Dendritic cell treated with granulocyte-macrophage colony-stimulating factor and Interleukin-4, amounts not matched to agents 40 ng/mL and 50 ng/mL, for 4 days (primary cell): Measurements from ENCODE around the gene PLEKHG2.
A peak's percentile ranks its signal among the peaks of the same experiment; 100 is the strongest.

Experiments used
- H3K27ac Mint-ChIP-seq: one replicate; pipeline ENCODE4 v1.8.0; 2022; ENCODE audit warnings: mild to moderate bottlenecking, mixed read lengths
- H3K27me3 Mint-ChIP-seq: one replicate; pipeline ENCODE4 v1.8.0; 2022; ENCODE audit warnings: mild to moderate bottlenecking, mixed read lengths
- H3K36me3 Mint-ChIP-seq: one replicate; pipeline ENCODE4 v1.8.0; 2022; ENCODE audit warnings: low read depth, mixed read lengths
- H3K4me1 Mint-ChIP-seq: one replicate; pipeline ENCODE4 v1.8.0; 2022; ENCODE audit warnings: low read depth, mixed read lengths
- H3K4me3 Mint-ChIP-seq: one replicate; pipeline ENCODE4 v1.8.0; 2022; ENCODE audit warnings: mild to moderate bottlenecking, moderate library complexity, mixed read lengths
- H3K9me3 Mint-ChIP-seq: one replicate; pipeline ENCODE4 v1.8.0; 2022; ENCODE audit warnings: mixed read lengths
- intact Hi-C: fragments of 100-400 bp; cut with micrococcal nuclease; formaldehyde crosslinking; loops from one replicate; pipeline ENCODE4 v1.15.0; 2022

PLEKHG2 gene

DNA sequence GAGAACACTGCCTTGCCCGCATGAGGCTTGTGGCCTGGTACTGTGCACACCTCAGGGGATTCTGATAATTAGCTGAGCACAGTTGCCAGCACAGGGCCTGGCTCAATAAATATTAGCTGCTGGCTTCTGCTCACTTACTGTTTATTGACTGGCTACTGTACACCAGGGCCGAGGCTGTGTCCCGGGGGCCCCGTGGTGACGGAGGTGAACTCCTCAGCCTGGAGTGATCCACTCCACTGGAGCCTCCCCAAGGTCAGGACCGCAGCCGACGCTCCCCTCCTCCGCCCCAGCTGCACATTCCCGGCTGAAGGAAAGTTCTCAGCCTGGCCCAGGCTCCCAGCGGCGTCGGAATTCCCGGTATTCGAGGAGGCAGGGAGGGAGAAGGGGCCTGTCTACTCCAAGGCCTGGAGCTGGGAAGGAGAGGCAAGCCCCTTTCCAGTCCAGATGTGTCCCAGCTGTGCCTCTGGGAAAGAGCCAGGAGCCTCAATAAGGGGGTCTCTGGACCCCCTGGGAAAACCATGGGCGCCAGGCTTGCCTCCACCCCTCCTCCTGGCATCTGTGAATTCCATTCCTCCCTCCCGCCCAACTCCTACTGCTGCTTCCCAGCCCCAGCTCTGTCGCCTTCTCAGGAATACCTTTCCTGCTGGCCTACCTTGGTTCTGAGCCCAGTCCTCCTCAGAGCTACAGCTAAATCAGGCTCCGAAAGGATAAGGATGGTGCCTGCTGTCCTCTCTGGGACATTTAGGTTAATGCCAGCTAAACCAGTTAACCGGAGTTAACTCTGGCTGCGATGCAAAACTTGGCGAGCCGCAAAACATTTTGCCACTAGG, 16.0 kb downstream of the PLEKHG2 start:
- intact Hi-C loops, result no loop called here
- no peak overlapping the region for H3K4me3 Mint-ChIP-seq
- H3K36me3 Mint-ChIP-seq, result peaks cover 27% of the 10 kb centered on the region
- H3K4me1 Mint-ChIP-seq, result peaks cover 16% of the 10 kb centered on the region
- no peaks in the 10 kb centered on the region for H3K9me3 Mint-ChIP-seq
- peak overlapping the region; percentile 91 for H3K27ac Mint-ChIP-seq
- H3K27me3 Mint-ChIP-seq, result no peaks in the 10 kb centered on the region

DNA sequence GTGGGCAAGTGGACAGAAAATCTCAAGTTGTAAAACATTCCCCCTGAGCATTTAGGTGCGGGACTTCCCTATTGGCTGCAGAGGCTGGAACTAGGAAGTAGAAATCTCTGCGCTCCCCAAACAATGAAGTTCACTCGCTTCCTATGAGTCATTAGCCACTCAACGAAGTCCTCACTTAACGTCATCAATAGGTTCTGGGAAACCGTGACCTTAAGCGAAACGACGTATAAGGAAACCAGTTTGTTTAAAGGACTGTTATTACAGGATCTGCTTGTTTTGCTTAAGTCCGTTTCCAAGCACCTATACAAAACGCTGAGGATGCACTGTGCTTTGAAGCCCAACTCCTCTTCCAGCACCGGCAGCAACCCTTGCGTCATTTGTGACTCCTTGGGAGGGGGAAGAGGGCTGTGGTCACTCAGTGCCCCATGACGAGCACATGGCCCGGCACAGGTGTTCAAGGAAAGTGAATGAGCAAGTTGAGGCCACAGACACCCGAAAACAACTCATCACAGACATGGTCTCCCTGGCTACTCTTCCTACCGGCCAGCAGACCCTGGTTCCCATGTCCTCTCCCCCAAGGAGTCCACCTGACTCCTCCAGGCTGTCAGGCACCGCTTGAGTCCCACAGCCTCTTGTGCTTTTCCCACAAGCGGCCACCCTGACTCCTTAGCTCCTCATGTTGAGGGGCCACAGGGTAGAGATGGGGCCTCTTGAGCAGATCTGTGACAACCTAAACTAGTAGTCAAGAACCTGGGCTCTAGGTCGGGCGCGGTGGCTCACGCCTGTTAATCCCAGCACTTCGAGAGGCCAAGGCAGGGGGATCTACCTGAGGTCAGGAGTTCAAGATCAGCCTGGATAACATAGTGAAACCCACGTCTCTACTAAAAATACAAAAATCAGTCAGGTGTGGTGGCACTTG, 18.5 kb downstream of the PLEKHG2 start:
- H3K4me3 Mint-ChIP-seq, result peak overlapping the region; percentile 50
- intact Hi-C loops, result loop anchor here (1.0 to 2.0 kb wide), 2 partner anchors 19 to 32 kb away; partner anchors contain the start of gene PLEKHG2
- H3K27me3 Mint-ChIP-seq, result no peaks in the 10 kb centered on the region
- peaks cover 35% of the 10 kb centered on the region for H3K4me1 Mint-ChIP-seq
- peaks cover 39% of the 10 kb centered on the region for H3K36me3 Mint-ChIP-seq
- H3K27ac Mint-ChIP-seq, result peak overlapping the region; percentile 91
- H3K9me3 Mint-ChIP-seq, result no peaks in the 10 kb centered on the region

DNA sequence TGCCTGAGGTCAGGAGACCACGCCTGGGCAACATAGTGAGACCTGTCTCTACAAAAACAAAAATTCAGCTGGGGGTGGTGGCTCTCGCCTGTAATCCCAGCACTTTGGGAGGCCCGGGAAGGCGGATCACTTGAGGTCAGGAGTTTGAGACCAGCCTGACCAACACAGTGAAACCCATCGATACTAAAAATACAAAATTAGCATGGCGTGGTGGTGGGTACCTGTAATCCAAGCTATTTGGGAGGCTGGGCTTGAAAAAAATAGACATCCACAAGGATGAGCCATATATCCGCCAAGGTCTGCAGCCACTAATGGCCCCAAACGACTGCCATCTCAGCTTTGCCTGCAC, 20.2 kb downstream of the PLEKHG2 start:
- no peaks in the 10 kb centered on the region for H3K9me3 Mint-ChIP-seq
- intact Hi-C loops, result no loop called here

DNA sequence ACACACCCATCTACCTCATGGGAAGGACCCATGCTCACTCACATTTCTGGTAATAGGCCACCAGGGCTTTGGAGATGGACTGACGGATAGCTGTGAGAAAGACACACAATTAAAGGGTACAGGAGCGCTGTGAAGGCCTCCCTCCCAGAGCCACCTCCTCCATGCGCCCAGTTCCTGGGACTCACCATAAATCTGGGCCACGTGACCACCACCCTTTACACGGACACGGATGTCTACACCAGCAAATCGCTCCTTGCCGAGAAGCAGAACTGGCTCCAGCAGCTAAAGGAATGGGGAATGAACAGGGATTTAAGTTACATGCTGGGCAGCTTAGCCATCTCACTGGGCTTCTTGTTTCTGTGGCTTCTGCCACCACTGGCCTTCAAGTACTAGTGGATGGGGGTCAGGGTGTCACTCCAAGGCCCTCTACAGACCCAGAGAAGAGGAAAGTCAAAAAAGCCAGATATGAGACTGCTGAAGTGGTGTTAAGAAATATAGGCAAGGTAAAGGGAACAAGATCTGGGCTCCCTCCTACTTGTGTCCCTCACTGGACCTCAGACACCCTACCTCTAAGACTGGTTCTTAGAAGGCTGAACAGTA, 21.1 kb downstream of the PLEKHG2 start:
- Mint-ChIP-seq H3K27me3 (peaks cover 9% of the 10 kb centered on the region), H3K4me1 (peaks cover 53% of the 10 kb centered on the region), H3K27ac (peak overlapping the region; percentile 95), H3K9me3 (no peaks in the 10 kb centered on the region), H3K36me3 (peaks cover 40% of the 10 kb centered on the region), H3K4me3 (no peak overlapping the region)
- intact Hi-C loops, result no loop called here

More for the DNA sequence above, 20.2 kb downstream of the PLEKHG2 start:
- Mint-ChIP-seq H3K27ac (peak overlapping the region; percentile 95), H3K4me3 (no peak overlapping the region), H3K4me1 (peaks cover 50% of the 10 kb centered on the region), H3K27me3 (peaks cover 9% of the 10 kb centered on the region), H3K36me3 (peaks cover 40% of the 10 kb centered on the region)

DNA sequence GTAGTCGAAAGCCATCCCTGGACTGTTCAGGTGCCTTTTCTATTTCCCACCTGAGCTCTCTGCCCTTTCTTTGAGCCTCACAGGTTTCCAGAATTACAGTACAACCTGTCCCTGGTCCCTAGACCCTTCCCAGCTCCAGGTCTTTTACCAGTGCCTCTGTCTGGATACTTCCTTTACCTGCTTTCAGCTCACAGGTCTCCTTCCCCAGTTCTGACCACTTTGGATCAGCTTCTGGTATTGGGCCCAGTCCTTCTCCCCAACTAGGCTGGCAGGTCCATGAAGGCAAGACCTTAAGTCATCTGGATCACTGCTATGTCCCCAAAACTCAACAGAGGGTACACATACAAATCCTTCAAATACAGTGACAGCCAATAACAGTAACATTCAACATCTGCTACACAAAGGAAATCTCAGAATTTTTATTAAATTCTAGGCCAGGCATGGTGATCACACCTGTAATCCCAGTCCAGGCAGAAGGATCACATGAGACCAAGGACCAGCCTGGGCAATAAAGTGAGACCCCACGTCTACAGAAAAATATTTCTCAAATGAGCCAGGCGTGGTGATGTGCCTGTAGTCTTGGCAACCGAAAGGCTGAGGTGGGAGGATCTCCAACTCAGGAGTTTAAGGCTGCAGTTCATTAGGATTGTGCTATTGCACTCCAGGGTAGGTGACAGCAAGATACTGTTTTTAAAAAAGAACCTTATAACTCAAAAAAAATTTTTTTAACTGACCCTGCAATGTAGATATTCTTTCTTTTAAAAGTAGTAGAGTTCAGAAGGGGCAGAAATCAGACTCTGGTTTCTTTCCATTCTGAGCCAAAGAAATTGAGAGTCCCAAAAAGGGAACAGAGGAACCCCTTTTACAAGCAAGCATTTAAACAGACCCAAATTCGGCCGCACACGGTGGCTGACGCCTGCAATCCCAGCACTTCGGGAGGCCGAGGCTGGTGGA, 21.9 kb downstream of the PLEKHG2 start:
- H3K36me3 Mint-ChIP-seq, result peaks cover 40% of the 10 kb centered on the region
- H3K27me3 Mint-ChIP-seq, result peaks cover 9% of the 10 kb centered on the region
- peak overlapping the region; percentile 95 for H3K27ac Mint-ChIP-seq
- H3K4me1 Mint-ChIP-seq, result peaks cover 53% of the 10 kb centered on the region
- peak overlapping the region; percentile 97 for H3K4me3 Mint-ChIP-seq
- no peaks in the 10 kb centered on the region for H3K9me3 Mint-ChIP-seq
- intact Hi-C loops, result loop anchor here (5.0 kb wide), 1 partner anchor 92 kb away; the partner anchor contains the start of gene SAMD4B

DNA sequence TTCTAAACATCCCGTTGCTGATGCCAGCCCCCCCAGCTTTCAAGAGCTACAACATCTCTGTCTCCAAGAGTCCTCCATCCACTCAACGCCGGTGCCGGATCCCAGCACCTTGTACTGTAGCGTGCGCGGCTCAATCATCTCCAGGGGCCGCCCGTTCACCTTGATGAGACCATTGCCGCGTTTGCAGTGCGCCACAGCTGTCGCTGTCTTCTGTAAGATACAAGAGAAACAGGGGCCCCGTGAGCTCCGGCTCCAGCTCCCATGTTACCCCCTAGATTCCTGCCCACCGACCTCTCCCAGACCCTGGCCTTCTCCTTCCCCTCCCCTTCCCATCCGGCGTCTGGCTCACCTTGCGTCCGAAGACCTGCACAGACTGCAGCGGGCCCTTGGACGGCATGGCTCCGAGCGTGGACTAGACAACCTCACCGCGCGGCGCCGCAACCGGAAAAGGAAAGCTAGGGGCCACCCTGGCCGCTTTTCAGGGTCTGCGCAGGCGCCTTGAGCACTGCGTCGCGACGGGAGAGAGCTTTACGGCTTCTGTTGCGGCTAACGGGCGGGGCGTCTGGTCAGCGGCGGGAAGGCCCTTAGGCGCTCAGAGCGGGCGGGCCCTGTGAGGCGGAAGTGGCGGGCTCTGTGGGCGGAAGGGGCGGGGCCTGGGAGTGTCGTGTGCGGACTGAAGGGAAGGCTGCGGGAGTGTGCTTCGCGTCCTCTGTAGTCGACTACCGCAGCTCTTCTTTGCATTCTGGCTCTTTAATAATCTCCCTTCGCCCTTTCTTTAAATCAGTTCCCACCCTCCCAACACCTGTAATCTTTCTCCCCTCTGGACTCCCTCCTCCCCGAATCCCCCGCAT, 23.3 kb downstream of the PLEKHG2 start, which contains the start of gene RPS16:
TSS of gene RPS16 (minus strand) at position 451 of the 851 bp plus-strand sequence. CDS start at position 397, 54 bp downstream.
- Mint-ChIP-seq H3K36me3 (peaks cover 40% of the 10 kb centered on the region), H3K4me3 (peak within 1 kb of the TSS; percentile 97), H3K4me1 (peaks cover 48% of the 10 kb centered on the region), H3K27ac (peak within 1 kb of the TSS; percentile 95), H3K9me3 (no peaks in the 10 kb centered on the region), H3K27me3 (peaks cover 9% of the 10 kb centered on the region)
- intact Hi-C loops, result loop anchor here (1.0 to 5.0 kb wide), 2 partner anchors 10 to 93 kb away; partner anchors contain the start of genes SAMD4B and SUPT5H

DNA sequence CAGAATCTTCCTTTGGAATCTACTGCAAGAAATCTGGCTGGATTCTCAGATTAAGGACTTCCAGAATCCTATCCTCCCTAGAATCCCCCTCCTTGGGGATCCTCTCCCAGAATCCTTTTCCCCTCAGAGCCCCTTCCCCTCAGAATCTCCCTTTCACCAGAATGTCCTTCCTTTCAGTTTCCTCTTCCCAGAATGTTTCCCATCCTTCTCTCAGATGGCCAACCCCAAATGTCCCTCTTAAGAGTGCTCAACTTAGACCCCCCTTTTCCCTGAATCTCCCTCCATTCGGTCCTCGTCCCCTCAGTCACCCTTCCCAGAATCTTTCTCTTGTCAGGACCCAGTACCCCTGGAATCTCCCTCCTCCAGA, 23.9 kb downstream of the PLEKHG2 start:
- peaks cover 9% of the 10 kb centered on the region for H3K27me3 Mint-ChIP-seq
- peaks cover 40% of the 10 kb centered on the region for H3K36me3 Mint-ChIP-seq
- H3K9me3 Mint-ChIP-seq, result no peaks in the 10 kb centered on the region
- peak overlapping the region; percentile 95 for H3K27ac Mint-ChIP-seq
- H3K4me1 Mint-ChIP-seq, result peaks cover 44% of the 10 kb centered on the region
- intact Hi-C loops, result loop anchor here (1.0 to 5.0 kb wide), 2 partner anchors 9 to 94 kb away; partner anchors contain the start of genes SAMD4B and SUPT5H
- H3K4me3 Mint-ChIP-seq, result peak overlapping the region; percentile 97

DNA sequence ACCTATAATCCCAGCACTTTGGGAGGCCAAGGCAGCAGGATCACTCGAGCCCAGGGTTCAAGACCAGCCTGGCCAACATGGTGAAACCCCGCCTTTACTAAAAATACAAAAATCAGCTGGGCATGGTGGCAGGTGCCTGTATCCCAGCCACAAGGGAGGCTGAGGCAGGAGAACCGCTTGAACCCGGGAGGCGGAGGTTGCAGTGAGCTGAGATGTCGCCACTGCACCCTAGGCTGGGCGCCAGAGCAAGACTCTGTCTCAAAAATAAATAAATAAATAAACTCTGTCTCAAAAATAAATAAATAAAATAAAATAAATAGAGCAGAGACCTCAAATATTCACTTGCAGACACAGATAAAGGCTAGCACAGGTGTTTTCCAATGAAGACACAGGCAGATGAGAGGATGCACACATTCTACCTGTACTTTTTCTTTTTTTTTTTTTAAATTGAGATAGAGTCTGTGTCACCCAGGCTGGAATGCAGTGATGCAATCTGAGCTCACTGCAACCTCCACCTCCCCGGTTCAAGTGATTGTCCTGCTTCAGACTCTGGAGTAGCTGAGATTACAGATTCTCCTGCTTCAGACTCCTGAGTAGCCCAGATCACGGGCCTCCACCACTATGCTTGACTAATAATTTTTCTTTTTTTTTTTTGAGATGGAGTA, 25.9 kb downstream of the PLEKHG2 start:
- Mint-ChIP-seq H3K27me3 (peaks cover 9% of the 10 kb centered on the region), H3K36me3 (peaks cover 26% of the 10 kb centered on the region), H3K9me3 (no peaks in the 10 kb centered on the region), H3K4me1 (peaks cover 38% of the 10 kb centered on the region), H3K4me3 (no peak overlapping the region), H3K27ac (peak overlapping the region; percentile 95)
- intact Hi-C loops, result loop anchor here (5.0 kb wide), 1 partner anchor 96 kb away; the partner anchor contains the start of gene SAMD4B

DNA sequence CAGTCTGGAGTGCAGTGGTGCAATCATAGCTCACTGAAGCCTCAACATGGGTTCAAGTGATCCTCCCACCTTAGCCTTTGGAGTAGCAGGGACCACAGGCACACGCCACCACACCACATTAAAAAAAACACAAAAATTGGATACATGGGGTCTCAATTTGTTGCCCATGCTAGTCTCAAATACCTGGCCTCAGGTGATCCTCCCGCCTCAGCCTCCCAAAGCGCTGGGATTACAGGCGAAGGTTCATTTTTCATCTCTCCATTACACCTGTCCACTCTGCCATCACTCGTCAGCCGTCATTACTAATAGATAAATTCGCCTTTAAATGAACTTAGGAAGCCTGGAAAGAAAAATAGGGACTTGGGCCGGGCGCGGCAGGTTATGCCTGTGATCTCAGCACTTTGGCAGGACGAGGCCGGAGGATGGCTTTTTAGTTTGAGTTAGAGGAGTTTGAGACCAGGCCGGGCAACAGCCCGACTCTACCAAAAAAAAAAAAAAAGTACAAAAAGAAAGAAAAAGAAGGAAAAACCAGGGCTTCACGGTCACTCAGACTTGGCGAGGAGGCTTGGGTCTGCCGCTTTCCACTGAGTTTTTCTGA, 32.2 kb downstream of the PLEKHG2 start:
- Mint-ChIP-seq H3K4me1 (peaks cover 40% of the 10 kb centered on the region), H3K4me3 (peak overlapping the region; percentile 98), H3K27ac (peak overlapping the region; percentile 98), H3K9me3 (no peaks in the 10 kb centered on the region), H3K36me3 (peaks cover 50% of the 10 kb centered on the region), H3K27me3 (no peaks in the 10 kb centered on the region)
- intact Hi-C loops, result loop anchor here (1.0 to 2.0 kb wide), 3 partner anchors 8 to 88 kb away; partner anchors contain the start of genes EID2B and TIMM50

DNA sequence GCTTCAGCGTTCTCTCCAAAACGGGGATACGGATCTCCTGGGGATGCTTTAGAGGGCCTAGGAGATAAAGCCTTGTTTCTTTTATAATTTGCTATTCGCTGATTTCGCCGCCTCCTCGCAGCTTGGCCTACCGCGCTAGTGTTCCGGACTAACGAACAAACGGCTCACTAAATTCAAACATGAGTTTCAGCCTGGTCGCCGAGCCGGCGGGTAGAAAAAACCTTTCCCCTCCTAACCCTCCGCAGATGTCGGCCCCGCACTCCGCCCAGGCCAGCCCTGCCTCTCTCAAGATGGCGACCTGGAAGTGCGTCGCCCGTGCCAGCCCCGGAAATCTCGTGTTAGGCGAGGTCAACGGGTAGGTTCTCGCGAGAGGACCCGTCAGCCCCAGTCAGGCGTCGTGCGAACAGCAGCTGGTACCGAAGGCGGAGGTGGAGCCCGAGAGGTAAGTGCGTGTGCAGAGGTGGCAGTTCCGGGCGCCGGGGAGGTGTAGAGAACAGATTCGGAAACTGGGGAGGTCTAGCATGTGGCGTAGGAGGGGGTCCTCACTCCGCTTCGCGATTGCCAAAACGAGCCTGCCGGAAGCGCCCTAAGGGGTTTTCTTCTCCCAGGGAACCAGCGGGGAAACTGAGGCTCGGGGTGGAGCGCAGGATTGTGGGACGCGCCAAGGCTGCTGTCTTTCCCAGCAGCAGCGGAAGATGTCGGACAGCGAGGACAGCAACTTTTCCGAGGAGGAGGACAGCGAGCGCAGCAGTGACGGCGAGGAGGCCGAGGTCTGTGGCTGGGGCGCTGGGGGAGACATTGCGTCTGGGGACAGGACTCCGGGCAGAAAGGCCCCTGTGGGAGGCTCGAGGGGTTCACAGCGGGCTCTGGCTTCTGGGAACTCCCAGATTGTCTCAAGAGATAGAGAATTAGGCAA, 33.0 kb downstream of the PLEKHG2 start, which contains the start of gene SUPT5H:
TSS of gene SUPT5H (plus strand) at position 387 of the 916 bp plus-strand sequence. CDS start at position 696, 309 bp downstream.
- H3K36me3 Mint-ChIP-seq, result peaks cover 51% of the 10 kb centered on the region
- peaks cover 45% of the 10 kb centered on the region for H3K4me1 Mint-ChIP-seq

More for the DNA sequence above, 33.0 kb downstream of the PLEKHG2 start, which contains the start of gene SUPT5H:
- Mint-ChIP-seq H3K9me3 (no peaks in the 10 kb centered on the region), H3K4me3 (peak within 1 kb of the TSS; percentile 98), H3K27ac (peak within 1 kb of the TSS; percentile 98), H3K27me3 (no peaks in the 10 kb centered on the region)
- intact Hi-C loops, result loop anchor here (1.0 to 2.0 kb wide), 3 partner anchors 9 to 87 kb away; partner anchors contain the start of genes EID2B and TIMM50
